ENCODE measurements around the gene DISP2.

Gene DISP2

GRCh38 chr15:40427188-40427587 is 69.2 kb downstream of the DISP2 start:
- TF ChIP-seq CTCF (IDR thresholded peaks at IDR 0.05): no peak
- Histone ChIP-seq H3K4me1 (no peaks in the 10 kb centered on the region), H3K36me3 (peaks cover 0 to 8% (median 5%) of the 10 kb centered on the region in 3 donors), H3K27ac (no peak overlapping the region), H3K4me3 (no peak overlapping the region), H3K9me3 (no peaks in the 10 kb centered on the region), H3K27me3 (no peaks in the 10 kb centered on the region)
- DNase-seq: no peak
- intact Hi-C loops (cut with DNase I; ENCODE audit: low total_unique reads): loop anchor here (10.0 kb wide), 1 partner anchor 362 kb away; no protein-coding TSS in a partner anchor

- Histone ChIP-seq H3K27me3 (no peaks in the 10 kb centered on the region), H3K4me3 (no peak overlapping the region), H3K36me3 (peaks cover 0 to 8% (median 5%) of the 10 kb centered on the region in 3 donors), H3K4me1 (no peaks in the 10 kb centered on the region), H3K27ac (no peak overlapping the region), H3K9me3 (no peaks in the 10 kb centered on the region)
- TF ChIP-seq CTCF (IDR thresholded peaks at IDR 0.05): no peak
- no peak for DNase-seq
- intact Hi-C loops (cut with DNase I; ENCODE audit: low total_unique reads): loop anchor here (10.0 kb wide), 1 partner anchor 363 kb away; no protein-coding TSS in a partner anchor
Observed at GRCh38 chr15:40428185-40428584, 70.2 kb downstream of the DISP2 start.
